ENCODE measurements around the gene SORCS3. TPM values are rescaled to one million over a fixed set of nuclear protein-coding genes. Genes with fewer than 3 reads are reported as not detected.

SORCS3 gene
- total RNA-seq, 1 donor from 2014 or later: 0.31 TPM

- peaks cover 10% of the 10 kb centered on the region for H3K27me3 Mint-ChIP-seq
- no peaks in the 10 kb centered on the region for H3K4me1 Mint-ChIP-seq (ENCODE audit: low read depth)
- no peaks in the 10 kb centered on the region for H3K9me3 Mint-ChIP-seq (ENCODE audit: low read depth)
- H3K27ac Mint-ChIP-seq: no peak overlapping the region
- H3K36me3 Mint-ChIP-seq (ENCODE audit: insufficient read depth): no peaks in the 10 kb centered on the region
- TF ChIP-seq, protein P1, sequence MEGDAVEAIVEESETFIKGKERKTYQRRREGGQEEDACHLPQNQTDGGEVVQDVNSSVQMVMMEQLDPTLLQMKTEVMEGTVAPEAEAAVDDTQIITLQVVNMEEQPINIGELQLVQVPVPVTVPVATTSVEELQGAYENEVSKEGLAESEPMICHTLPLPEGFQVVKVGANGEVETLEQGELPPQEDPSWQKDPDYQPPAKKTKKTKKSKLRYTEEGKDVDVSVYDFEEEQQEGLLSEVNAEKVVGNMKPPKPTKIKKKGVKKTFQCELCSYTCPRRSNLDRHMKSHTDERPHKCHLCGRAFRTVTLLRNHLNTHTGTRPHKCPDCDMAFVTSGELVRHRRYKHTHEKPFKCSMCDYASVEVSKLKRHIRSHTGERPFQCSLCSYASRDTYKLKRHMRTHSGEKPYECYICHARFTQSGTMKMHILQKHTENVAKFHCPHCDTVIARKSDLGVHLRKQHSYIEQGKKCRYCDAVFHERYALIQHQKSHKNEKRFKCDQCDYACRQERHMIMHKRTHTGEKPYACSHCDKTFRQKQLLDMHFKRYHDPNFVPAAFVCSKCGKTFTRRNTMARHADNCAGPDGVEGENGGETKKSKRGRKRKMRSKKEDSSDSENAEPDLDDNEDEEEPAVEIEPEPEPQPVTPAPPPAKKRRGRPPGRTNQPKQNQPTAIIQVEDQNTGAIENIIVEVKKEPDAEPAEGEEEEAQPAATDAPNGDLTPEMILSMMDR (IDR thresholded peaks at IDR 0.05; ENCODE audit: unreplicated experiment): no peak
- no peak overlapping the region for H3K4me3 Mint-ChIP-seq (ENCODE audit: low read depth)
- DNase-seq (ENCODE audit: low spot score, unreplicated experiment): no peak
Observed at GRCh38 chr10:104928734-104929133, 287.6 kb downstream of the SORCS3 start.

DNA sequence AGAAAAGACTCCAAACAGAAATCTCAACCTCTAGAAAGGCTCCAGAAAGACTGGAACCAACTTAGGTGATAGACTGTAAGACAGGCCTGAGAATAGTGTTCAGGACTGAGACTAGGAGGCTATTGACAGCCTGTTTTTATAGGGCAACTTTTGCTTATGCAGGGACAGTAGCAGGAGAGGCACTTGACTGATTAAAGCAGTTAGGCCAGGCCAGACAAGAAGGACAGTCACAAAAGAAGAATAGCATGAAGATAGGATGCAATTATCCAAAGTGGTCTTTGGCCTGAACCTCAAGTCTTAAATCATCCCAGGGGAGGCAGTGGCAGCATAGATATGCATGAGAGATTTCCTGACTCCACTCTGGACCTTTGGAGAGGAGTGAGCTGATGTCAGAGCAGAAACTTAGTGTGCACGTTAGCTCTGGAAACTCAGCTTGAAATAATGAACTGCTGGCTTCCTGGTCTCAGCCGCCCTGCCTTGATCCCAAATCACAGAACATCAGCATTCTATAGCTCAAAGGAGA lies 290.6 kb downstream of the SORCS3 start:
- no peaks in the 10 kb centered on the region for H3K36me3 Mint-ChIP-seq (ENCODE audit: insufficient read depth)
- DNase-seq (ENCODE audit: low spot score, unreplicated experiment): no peak
- H3K4me1 Mint-ChIP-seq (ENCODE audit: low read depth): peaks cover 2% of the 10 kb centered on the region
- TF ChIP-seq, protein P1 (IDR thresholded peaks at IDR 0.05; ENCODE audit: unreplicated experiment): no peak
- no peak overlapping the region for H3K4me3 Mint-ChIP-seq (ENCODE audit: low read depth)
- no peak overlapping the region for H3K27ac Mint-ChIP-seq
- peaks cover 7% of the 10 kb centered on the region for H3K9me3 Mint-ChIP-seq (ENCODE audit: low read depth)
- peaks cover 10% of the 10 kb centered on the region for H3K27me3 Mint-ChIP-seq

GRCh38 chr10:104935656-104936055 lies 294.6 kb downstream of the SORCS3 start:
- no peaks in the 10 kb centered on the region for H3K36me3 Mint-ChIP-seq (ENCODE audit: insufficient read depth)
- no peak overlapping the region for H3K27ac Mint-ChIP-seq
- DNase-seq (ENCODE audit: low spot score, unreplicated experiment): no peak
- H3K4me1 Mint-ChIP-seq (ENCODE audit: low read depth): peaks cover 2% of the 10 kb centered on the region
- peaks cover 7% of the 10 kb centered on the region for H3K27me3 Mint-ChIP-seq
- TF ChIP-seq, protein P1 (IDR thresholded peaks at IDR 0.05; ENCODE audit: unreplicated experiment): no peak
- H3K4me3 Mint-ChIP-seq (ENCODE audit: low read depth): no peak overlapping the region
- H3K9me3 Mint-ChIP-seq (ENCODE audit: low read depth): peaks cover 9% of the 10 kb centered on the region

DNA sequence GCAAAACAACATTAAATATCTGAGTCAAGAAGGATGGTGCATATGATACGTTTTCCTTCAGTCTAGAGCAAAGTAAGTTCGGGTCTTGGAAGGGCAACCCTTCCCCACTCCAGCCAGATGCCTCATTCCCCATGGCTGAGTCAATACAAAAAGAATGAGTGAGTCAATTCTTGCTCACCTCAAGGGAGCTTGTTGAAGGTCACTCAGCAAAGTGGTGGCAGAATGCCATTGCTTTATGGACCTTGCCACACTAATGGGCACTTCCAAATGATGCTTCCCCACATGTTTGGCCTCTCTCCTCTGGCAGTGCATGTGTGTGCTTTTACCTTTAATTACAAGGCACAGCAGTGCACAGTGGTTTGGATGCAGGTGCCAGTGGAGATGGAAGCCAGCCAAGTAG lies 296.5 kb downstream of the SORCS3 start:
- H3K4me3 Mint-ChIP-seq (ENCODE audit: low read depth): no peak overlapping the region

GRCh38 chr10:104938031-104938430 lies 296.9 kb downstream of the SORCS3 start:
- no peak overlapping the region for H3K27ac Mint-ChIP-seq
- DNase-seq (ENCODE audit: low spot score, unreplicated experiment): no peak
- H3K36me3 Mint-ChIP-seq (ENCODE audit: insufficient read depth): no peaks in the 10 kb centered on the region
- H3K27me3 Mint-ChIP-seq: peaks cover 3% of the 10 kb centered on the region
- H3K9me3 Mint-ChIP-seq (ENCODE audit: low read depth): peaks cover 9% of the 10 kb centered on the region
- no peak overlapping the region for H3K4me3 Mint-ChIP-seq (ENCODE audit: low read depth)
- peaks cover 2% of the 10 kb centered on the region for H3K4me1 Mint-ChIP-seq (ENCODE audit: low read depth)
- TF ChIP-seq, protein P1 (IDR thresholded peaks at IDR 0.05; ENCODE audit: unreplicated experiment): no peak

More for the DNA sequence above, 296.5 kb downstream of the SORCS3 start:
- Mint-ChIP-seq H3K27me3 (peaks cover 3% of the 10 kb centered on the region), H3K9me3 (ENCODE audit: low read depth) (peaks cover 9% of the 10 kb centered on the region), H3K36me3 (ENCODE audit: insufficient read depth) (no peaks in the 10 kb centered on the region), H3K27ac (no peak overlapping the region), H3K4me1 (ENCODE audit: low read depth) (peaks cover 2% of the 10 kb centered on the region)
- no peak for DNase-seq (ENCODE audit: low spot score, unreplicated experiment)
- TF ChIP-seq, protein P1 (IDR thresholded peaks at IDR 0.05; ENCODE audit: unreplicated experiment): no peak

All from progenitor cell of endocrine pancreas (in vitro differentiated cells).